ENCODE measurements around the gene NPVF. TPM values are rescaled to one million over a fixed set of nuclear protein-coding genes. Genes with fewer than 3 reads are reported as not detected.

The NPVF gene
- total and polyA plus RNA-seq, 2 of the 8 experiments (the other 6 are each of a cell fraction or from before 2014, with no cell fraction given) = not detected

- no peak for TF ChIP-seq TAF7 (optimal IDR thresholded peaks at IDR 0.05; ENCODE audit: borderline replicate concordance, low read depth, low read length)
- no peak for TF ChIP-seq HDAC2 (IDR thresholded peaks at IDR 0.05; ENCODE audit: borderline replicate concordance in 1 of 2, low read depth in 2 of 2, low read length in 2 of 2)
- no peak for TF ChIP-seq CHD2 (IDR thresholded peaks at IDR 0.05; ENCODE audit: low read length)
- TF ChIP-seq BACH1 (IDR thresholded peaks at IDR 0.05; ENCODE audit: low read length) = no peak
- ChIA-PET POLR2A (ENCODE audit: partially characterized antibody) (no interaction called here), CTCF (ENCODE audit: partially characterized antibody) (interaction anchor here (0.6 to 8.2 kb wide), 7 partner anchors 15 to 584 kb away, joined by 3 to 158 read pairs (median 6); no protein-coding TSS in a partner anchor)
- no peaks in the 10 kb centered on the region for H3K4me1 ChIP-seq (replicated peaks in 1 of 4; ENCODE audit: control insufficient read depth in 3 of 4, insufficient read depth in 4 of 4, low read length in 3 of 4)
- no peak overlapping the region for H4K5ac ChIP-seq (ENCODE audit: insufficient read length, low read depth, low read length)
- H3K9me3 ChIP-seq (ENCODE audit: insufficient read depth in 2 of 2, low read depth in 1 of 2, low read length in 1 of 2) = no peaks in the 10 kb centered on the region
- H3K23ac ChIP-seq (ENCODE audit: insufficient read length) = no peak overlapping the region
- H2AK5ac ChIP-seq (ENCODE audit: low read depth, low read length) = no peak overlapping the region
- H2BK12ac ChIP-seq (ENCODE audit: low read depth, low read length) = no peak overlapping the region
- no peak overlapping the region for H3K27ac ChIP-seq (ENCODE audit: low read depth, low read length)
- no peak overlapping the region for H3K4me3 ChIP-seq (ENCODE audit: extremely low read depth in 1 of 4, insufficient read depth in 2 of 4, low read depth in 3 of 4, low read length in 4 of 4)
- 91% methylated on average over 4 of the region's 4 CpGs; no CpG with 5 or more reads in 1 of the 2 experiments for WGBS, 2 experiments (ENCODE audit: extremely low coverage in 1 of 2, insufficient coverage in 1 of 2, insufficient read length in 1 of 2, insufficient replicate concordance in 2 of 2, low coverage in 1 of 2, low lambda C conversion rate in 2 of 2, missing lambda C conversion rate in 1 of 2)
- H3K4me2 ChIP-seq (ENCODE audit: insufficient read depth in 1 of 2, low read depth in 2 of 2, low read length in 2 of 2) = no peak overlapping the region
- no peak overlapping the region for H2BK20ac ChIP-seq (ENCODE audit: low read length)
- H2AFZ ChIP-seq (ENCODE audit: low read length) = no peak overlapping the region
- no peak overlapping the region for H2BK15ac ChIP-seq (ENCODE audit: low read length)
- H3K23me2 ChIP-seq (ENCODE audit: low read depth, low read length) = peaks cover 3% of the 10 kb centered on the region; the same call in 1 of the 2 replicates
- H2BK5ac ChIP-seq (ENCODE audit: low read depth, low read length) = no peak overlapping the region
- H3K56ac ChIP-seq (replicated peaks; ENCODE audit: insufficient read length, low read depth, low read length) = no peak overlapping the region
- H3K9ac ChIP-seq (replicated peaks in 1 of 4; ENCODE audit: extremely low read depth in 1 of 4, low read depth in 3 of 4, low read length in 3 of 4) = no peak overlapping the region
- H3K27me3 ChIP-seq (replicated peaks in 1 of 4; ENCODE audit: control insufficient read depth in 3 of 4, extremely low read depth in 1 of 4, insufficient read depth in 3 of 4, low read length in 3 of 4) = no peaks in the 10 kb centered on the region; a peak in 1 of 7 replicates
- H3K36me3 ChIP-seq (ENCODE audit: control insufficient read depth in 2 of 4, insufficient read depth in 4 of 4, low read length in 3 of 4) = no peaks in the 10 kb centered on the region
- H3K18ac ChIP-seq (ENCODE audit: extremely low read depth, low read length) = no peak overlapping the region
- FAIRE-seq (no peak), DNase-seq (ENCODE audit: low read depth in 1 of 2, low spot score in 2 of 2) (no peak)
- no peak overlapping the region for H3K14ac ChIP-seq (ENCODE audit: insufficient read length)
- H3K79me1 ChIP-seq (ENCODE audit: low read depth, low read length) = no peaks in the 10 kb centered on the region
- no peaks in the 10 kb centered on the region for H3K79me2 ChIP-seq (ENCODE audit: control insufficient read depth in 1 of 2, insufficient read depth in 2 of 2, low read length in 2 of 2)
- no peak overlapping the region for H4K91ac ChIP-seq (replicated peaks; ENCODE audit: insufficient read length, low read length)
- no peak overlapping the region for H3K4ac ChIP-seq (replicated peaks; ENCODE audit: insufficient read length, low read depth, low read length)
- H2BK120ac ChIP-seq (replicated peaks; ENCODE audit: low read depth, low read length) = no peak overlapping the region
- no peaks in the 10 kb centered on the region for H4K20me1 ChIP-seq (replicated peaks in 1 of 2; ENCODE audit: control insufficient read depth in 1 of 2, insufficient read depth in 2 of 2, low read length in 2 of 2)
- no peak overlapping the region for H4K8ac ChIP-seq (ENCODE audit: extremely low read depth, insufficient read depth, low read length)
These were observed 33.4 kb upstream of the NPVF start for GRCh38 chr7:25261545-25262140.

Data from H1 (cell line).